ENCODE measurements around the gene HSPA2.
A peak's percentile ranks its signal among the peaks of the same experiment; 100 is the strongest.
"Not testable (repeated sequence)": the region's sequence is repeated elsewhere in the genome, so short reads cannot be mapped to it uniquely, and the experiment has no call there.

Gene HSPA2

GRCh38 chr14:64515053-64515452, 25.5 kb upstream of the HSPA2 start:
- DNase-seq: no peak

- no peak for DNase-seq
Observed at GRCh38 chr14:64516969-64517368, 23.6 kb upstream of the HSPA2 start.

- not testable (repeated sequence) for DNase-seq
Observed at GRCh38 chr14:64517667-64518066, 22.9 kb upstream of the HSPA2 start.

- DNase-seq: no peak
Observed at GRCh38 chr14:64518229-64518628, 22.3 kb upstream of the HSPA2 start.

GRCh38 chr14:64520699-64521098, 19.8 kb upstream of the HSPA2 start:
- no peak for DNase-seq

GRCh38 chr14:64522591-64523355, 17.8 kb upstream of the HSPA2 start:
- peak; percentile 35 for DNase-seq

- DNase-seq: no peak
Observed at GRCh38 chr14:64525354-64525753, 15.2 kb upstream of the HSPA2 start.

GRCh38 chr14:64531567-64531966, 9.0 kb upstream of the HSPA2 start:
- no peak for DNase-seq

- DNase-seq: no peak
Observed at GRCh38 chr14:64536488-64537245, 3.9 kb upstream of the HSPA2 start.

GRCh38 chr14:64541261-64541971, 875 bp downstream of the HSPA2 start:
- DNase-seq: peak; percentile 32

GRCh38 chr14:64541972-64542835, 1.7 kb downstream of the HSPA2 start:
- no peak for DNase-seq

- no peak for DNase-seq
Observed at GRCh38 chr14:64542836-64543201, 2.3 kb downstream of the HSPA2 start.

GRCh38 chr14:64544607-64545312, 4.2 kb downstream of the HSPA2 start:
- DNase-seq: no peak

GRCh38 chr14:64549016-64549415, 8.5 kb downstream of the HSPA2 start:
- DNase-seq: no peak

GRCh38 chr14:64549791-64550620, 9.5 kb downstream of the HSPA2 start, which contains the start of gene PPP1R36:
TSS of gene PPP1R36 (plus strand) at chr14:64549961. CDS start at chr14:64549998, 37 bp downstream.
- DNase-seq: peak; percentile 74

GRCh38 chr14:64550621-64551333, 10.2 kb downstream of the HSPA2 start:
- no peak for DNase-seq

GRCh38 chr14:64554556-64554955, 14.0 kb downstream of the HSPA2 start:
- DNase-seq: no peak

GRCh38 chr14:64556526-64556925, 16.0 kb downstream of the HSPA2 start:
- DNase-seq: no peak

- not testable (repeated sequence) for DNase-seq
Observed at GRCh38 chr14:64558216-64558615, 17.7 kb downstream of the HSPA2 start.

GRCh38 chr14:64561631-64562030, 21.1 kb downstream of the HSPA2 start:
- no peak for DNase-seq

All from hematopoietic multipotent progenitor cell treated with erythropoietin and hydrocortisone succinate and interleukin-3 and kit ligand, for 4 days (in vitro differentiated cells).